B cell (primary cell): ENCODE data around the gene NCK1. TPM values are rescaled to one million over a fixed set of nuclear protein-coding genes. Genes with fewer than 3 reads are reported as not detected.

Experiments used
- ATAC-seq: fragments of 200-7000 bp; cut with Tn5 transposase; one replicate; pipeline ENCODE4 v1.10.0; 2021; ENCODE audit warnings: low read depth, mild to moderate bottlenecking, moderate number of reproducible peaks, moderate library complexity
- CTCF ChIA-PET: fragments of 350-600 bp; sonication (Branson Sonifier 250); formaldehyde crosslinking; loops from one replicate; lab custom pipeline; 2021; ENCODE audit warnings: antibody characterized with exemption, inconsistent platforms; lab: Charles Lee
- POLR2A ChIA-PET: fragments of 350-600 bp; sonication (Branson Sonifier 250); formaldehyde crosslinking; loops from one replicate; lab custom pipeline; 2021; ENCODE audit warnings: antibody characterized with exemption; lab: Charles Lee
- DNase-seq: peaks from one replicate; pipeline ENCODE4 v3.0.0; 2013
- H2AFZ ChIP-seq: 2 replicates; pipeline ENCODE4 v1.6.1; 2012; ENCODE audit warnings: mild to moderate bottlenecking, low read depth, low read length; ENCODE audit not compliant: insufficient read depth, poor library complexity, severe bottlenecking
- H3K27ac ChIP-seq, 2 donors: 1 replicate in 1 of 2; 2 replicates in 1 of 2; pipeline ENCODE4 v1.5.1; 2012 to 2013; ENCODE audit warnings: low read length in 2 of 2, mild to moderate bottlenecking in 2 of 2, moderate library complexity in 1 of 2
- H3K27me3 ChIP-seq, 4 experiments: fragments of 200-600 bp in 1 of 4; sonication (generic) in 1 of 4; replicated peaks in 1 of 4; 1 replicate in 2 of 4; 2 replicates in 2 of 4; pipeline versions ENCODE4 v1.6.1 to v1.7.0; 2013 to 2016; ENCODE audit warnings: low read length in 3 of 4, mild to moderate bottlenecking in 2 of 4, mixed read lengths in 1 of 4, moderate library complexity in 1 of 4; ENCODE audit not compliant: insufficient read depth in 4 of 4, control insufficient read depth in 3 of 4; ENCODE audit errors: control extremely low read depth in 1 of 4
- H3K36me3 ChIP-seq, 2 experiments: replicated peaks in 1 of 2; 1 replicate in 1 of 2; 2 replicates in 1 of 2; pipeline versions ENCODE4 v1.6.1 to v1.7.1; 2013; ENCODE audit warnings: low read length in 1 of 2; ENCODE audit not compliant: insufficient read depth in 2 of 2, control insufficient read depth in 1 of 2; ENCODE audit errors: control extremely low read depth in 1 of 2, extremely low read depth in 1 of 2
- H3K4me1 ChIP-seq, 2 donors: fragments of 200-600 bp in 1 of 2; sonication (generic) in 1 of 2; 1 replicate in 1 of 2; 2 replicates in 1 of 2; pipeline versions ENCODE4 v1.5.1 to v1.6.1; 2013 to 2017; ENCODE audit warnings: low read length in 2 of 2; ENCODE audit not compliant: control insufficient read depth in 2 of 2, insufficient read depth in 2 of 2
- H3K4me2 ChIP-seq: replicated peaks from 2 replicates; pipeline ENCODE3; 2012; ENCODE audit warnings: mild to moderate bottlenecking, low read depth, low read length; ENCODE audit not compliant: poor library complexity, severe bottlenecking
- H3K4me3 ChIP-seq, 5 experiments: fragments of 200-600 bp in 1 of 5; sonication (generic) in 1 of 5; 1 replicate in 3 of 5; 2 replicates in 2 of 5; pipeline versions ENCODE4 v1.5.1 to v1.7.0; 2011 to 2016; ENCODE audit warnings: low read length in 4 of 5, mild to moderate bottlenecking in 4 of 5, low read depth in 2 of 5, control low read depth in 1 of 5, moderate library complexity in 1 of 5; ENCODE audit not compliant: insufficient read depth in 1 of 5; ENCODE audit errors: control extremely low read depth in 1 of 5, extremely low read depth in 1 of 5
- H3K79me2 ChIP-seq: fragments of 200-600 bp; sonication (generic); one replicate; pipeline ENCODE4 v1.6.0; 2016; ENCODE audit warnings: low read length; ENCODE audit not compliant: control insufficient read depth, insufficient read depth
- H3K9ac ChIP-seq: fragments of 200-600 bp; sonication (generic); 2 replicates; pipeline ENCODE4 v1.6.1; 2017; ENCODE audit warnings: mild to moderate bottlenecking, low read length, moderate library complexity
- H3K9me3 ChIP-seq, 3 donors: one replicate each; pipeline versions ENCODE4 v1.6.1 to v1.7.1; 2013; ENCODE audit warnings: low read length in 2 of 3; ENCODE audit not compliant: control insufficient read depth in 2 of 3, insufficient read depth in 1 of 3; ENCODE audit errors: control extremely low read depth in 1 of 3
- H4K20me1 ChIP-seq: 2 replicates; pipeline ENCODE4 v1.6.0; 2012; ENCODE audit warnings: mild to moderate bottlenecking, low read length; ENCODE audit not compliant: insufficient read depth, control insufficient read depth, poor library complexity, severe bottlenecking
- H3K27ac Mint-ChIP-seq: one replicate; pipeline ENCODE4 v1.8.0; 2021; ENCODE audit warnings: mixed read lengths
- H3K27me3 Mint-ChIP-seq: one replicate; pipeline ENCODE4 v1.8.0; 2021; ENCODE audit warnings: mixed read lengths
- H3K4me1 Mint-ChIP-seq: one replicate; pipeline ENCODE4 v1.8.0; 2021; ENCODE audit warnings: mixed read lengths
- H3K4me3 Mint-ChIP-seq: one replicate; pipeline ENCODE4 v1.8.0; 2021; ENCODE audit warnings: mixed read lengths
- H3K9me3 Mint-ChIP-seq: one replicate; pipeline ENCODE4 v1.8.0; 2022; ENCODE audit warnings: mixed read lengths; ENCODE audit not compliant: insufficient read depth
- EZH2 ChIP-seq: IDR thresholded peaks from 2 replicates; pipeline ENCODE4 v1.6.1; 2012; ENCODE audit warnings: borderline replicate concordance, low read depth, mild to moderate bottlenecking, moderate library complexity, low read length; ENCODE audit not compliant: insufficient read depth, poor library complexity, severe bottlenecking
- WGBS: methylation state at CpG from one replicate; pipeline ENCODE4 v1.1.5; 2013; ENCODE audit warnings: missing lambda C conversion rate; ENCODE audit not compliant: insufficient coverage; 5-methylcytosine and 5-hydroxymethylcytosine counted together
- intact Hi-C: fragments of 100-400 bp; cut with micrococcal nuclease; formaldehyde crosslinking; loops from one replicate; pipeline ENCODE4 v1.10.0; 2022
- polyA plus RNA-seq: library from polyadenylated mRNA; depleted of rRNA; stranded (reverse); fragments of >200 nt; gene quantifications from 2 replicates; pipeline ENCODE4 v1.2.3, GENCODE V29; 2012
- total RNA-seq, 2 donors: library from RNA; stranded (reverse); fragments of 120-200 nt in 1 of 2; gene quantifications; 1 replicate in 1 of 2; 2 replicates in 1 of 2; pipeline versions ENCODE4 v1.2.3 to v1.2.4, GENCODE V29; 2013 to 2022
- TF ChIP-seq, protein P1 (sequence below): fragments of 200-600 bp; IDR thresholded peaks from one replicate; pipeline ENCODE4 v1.8.0; 2022; ENCODE audit warnings: antibody characterized with exemption, mild to moderate bottlenecking

The NCK1 gene
- total and polyA plus RNA-seq, 2 donors (not counting 1 experiment from before 2014, with no cell fraction given): 12.6 to 32.4 TPM

GRCh38 chr3:136903899-136904298 is 41.9 kb downstream of the NCK1 start:
- Histone ChIP-seq H3K4me2 (no peak overlapping the region), H3K4me1 (peaks cover 37 to 50% of the 10 kb centered on the region in 2 donors), H3K4me3 (no peak overlapping the region), H4K20me1 (peaks cover 35% of the 10 kb centered on the region), H3K9ac (no peak overlapping the region), H3K27ac (no peak overlapping the region), H3K36me3 (peaks cover 0 to 13% of the 10 kb centered on the region in 2 experiments), H3K79me2 (peaks cover 96% of the 10 kb centered on the region), H2AFZ (no peak overlapping the region), H3K9me3 (peaks cover 0 to 34% (median 22%) of the 10 kb centered on the region in 3 donors), H3K27me3 (no peaks in the 10 kb centered on the region)
- CTCF ChIA-PET: no interaction called here
- intact Hi-C loops: loop anchor here (5.0 kb wide), 2 partner anchors 33 to 42 kb away; partner anchors contain the start of gene NCK1
- WGBS: 0% methylated on average over 1 of the region's 1 CpG
- ATAC-seq (no peak), DNase-seq (no peak)
- no peak overlapping the region for H3K27ac Mint-ChIP-seq
- no peaks in the 10 kb centered on the region for H3K27me3 Mint-ChIP-seq
- TF ChIP-seq, protein P1, sequence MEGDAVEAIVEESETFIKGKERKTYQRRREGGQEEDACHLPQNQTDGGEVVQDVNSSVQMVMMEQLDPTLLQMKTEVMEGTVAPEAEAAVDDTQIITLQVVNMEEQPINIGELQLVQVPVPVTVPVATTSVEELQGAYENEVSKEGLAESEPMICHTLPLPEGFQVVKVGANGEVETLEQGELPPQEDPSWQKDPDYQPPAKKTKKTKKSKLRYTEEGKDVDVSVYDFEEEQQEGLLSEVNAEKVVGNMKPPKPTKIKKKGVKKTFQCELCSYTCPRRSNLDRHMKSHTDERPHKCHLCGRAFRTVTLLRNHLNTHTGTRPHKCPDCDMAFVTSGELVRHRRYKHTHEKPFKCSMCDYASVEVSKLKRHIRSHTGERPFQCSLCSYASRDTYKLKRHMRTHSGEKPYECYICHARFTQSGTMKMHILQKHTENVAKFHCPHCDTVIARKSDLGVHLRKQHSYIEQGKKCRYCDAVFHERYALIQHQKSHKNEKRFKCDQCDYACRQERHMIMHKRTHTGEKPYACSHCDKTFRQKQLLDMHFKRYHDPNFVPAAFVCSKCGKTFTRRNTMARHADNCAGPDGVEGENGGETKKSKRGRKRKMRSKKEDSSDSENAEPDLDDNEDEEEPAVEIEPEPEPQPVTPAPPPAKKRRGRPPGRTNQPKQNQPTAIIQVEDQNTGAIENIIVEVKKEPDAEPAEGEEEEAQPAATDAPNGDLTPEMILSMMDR: no peak
- no peak for TF ChIP-seq EZH2
- peaks cover 68% of the 10 kb centered on the region for H3K4me1 Mint-ChIP-seq
- H3K4me3 Mint-ChIP-seq: no peak overlapping the region
- POLR2A ChIA-PET: no interaction called here
- H3K9me3 Mint-ChIP-seq: peaks cover 6% of the 10 kb centered on the region

DNA sequence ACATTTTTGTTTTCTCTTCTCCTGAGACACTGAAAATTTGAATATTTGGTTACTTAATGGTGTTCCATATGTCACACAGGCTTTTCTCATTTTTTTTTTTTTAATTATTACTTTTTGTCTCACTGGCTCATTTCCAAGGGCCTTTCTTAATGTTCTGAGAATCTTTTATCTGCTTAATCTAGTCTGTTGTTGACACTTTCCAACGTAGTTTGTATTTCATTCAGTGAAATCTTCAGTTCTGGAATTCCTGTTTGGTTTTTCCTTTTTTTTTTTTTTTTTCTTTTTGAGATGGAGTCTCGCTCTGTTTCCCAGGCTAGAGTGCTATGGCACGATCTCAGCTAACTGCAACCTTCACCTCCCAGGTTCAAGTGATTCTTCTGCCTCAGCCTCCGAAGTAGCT is 42.7 kb downstream of the NCK1 start:
- H3K79me2 ChIP-seq: peaks cover 94% of the 10 kb centered on the region
- H3K36me3 ChIP-seq: peaks cover 0 to 12% of the 10 kb centered on the region in 2 experiments
- H3K9me3 ChIP-seq: peaks cover 0 to 34% (median 22%) of the 10 kb centered on the region in 3 donors
- TF ChIP-seq, protein P1: no peak
- TF ChIP-seq EZH2: no peak
- no peak overlapping the region for H3K27ac ChIP-seq
- no peak overlapping the region for H3K9ac ChIP-seq
- H3K4me2 ChIP-seq: no peak overlapping the region
- Mint-ChIP-seq H3K4me3 (no peak overlapping the region), H3K27ac (no peak overlapping the region), H3K27me3 (no peaks in the 10 kb centered on the region), H3K9me3 (peaks cover 6% of the 10 kb centered on the region), H3K4me1 (peaks cover 69% of the 10 kb centered on the region)
- no peak overlapping the region for H3K4me3 ChIP-seq
- H3K27me3 ChIP-seq: no peaks in the 10 kb centered on the region
- peaks cover 39% of the 10 kb centered on the region for H4K20me1 ChIP-seq
- ChIA-PET POLR2A (no interaction called here), CTCF (no interaction called here)
- DNase-seq (no peak), ATAC-seq (no peak)
- WGBS: 100% methylated on average over 2 of the region's 4 CpGs
- intact Hi-C loops: loop anchor here (5.0 kb wide), 2 partner anchors 33 to 42 kb away; partner anchors contain the start of gene NCK1
- peaks cover 40 to 50% of the 10 kb centered on the region in 2 donors for H3K4me1 ChIP-seq
- no peak overlapping the region for H2AFZ ChIP-seq
